ENCODE measurements around the gene MITF. TPM values are rescaled to one million over a fixed set of nuclear protein-coding genes. Genes with fewer than 3 reads are reported as not detected.
"Not testable (repeated sequence)": the region's sequence is repeated elsewhere in the genome, so short reads cannot be mapped to it uniquely, and the experiment has no call there.

The MITF gene
- total RNA-seq, 1 donor from 2014 or later: 28.0 TPM

GRCh38 chr3:69913422-69913821 is 174.2 kb downstream of the MITF start:
- DNase-seq (ENCODE audit: low spot score): no peak

- no peak for DNase-seq (ENCODE audit: low spot score)
Measured at GRCh38 chr3:69914395-69914794, 175.1 kb downstream of the MITF start.

GRCh38 chr3:69915726-69916125 is 176.5 kb downstream of the MITF start:
- no peak for DNase-seq (ENCODE audit: low spot score)

- not testable (repeated sequence) for DNase-seq (ENCODE audit: low spot score)
Measured at GRCh38 chr3:69920009-69920408, 180.7 kb downstream of the MITF start.

- no peak for DNase-seq (ENCODE audit: low spot score)
Measured at GRCh38 chr3:69921651-69922050, 182.4 kb downstream of the MITF start.

GRCh38 chr3:69922521-69923000 is 183.3 kb downstream of the MITF start:
- no peak for DNase-seq (ENCODE audit: low spot score)

GRCh38 chr3:69925506-69925905 is 186.2 kb downstream of the MITF start:
- no peak for DNase-seq (ENCODE audit: low spot score)

GRCh38 chr3:69926385-69926784 is 187.1 kb downstream of the MITF start:
- DNase-seq (ENCODE audit: low spot score): no peak

- DNase-seq (ENCODE audit: low spot score): no peak
Measured at GRCh38 chr3:69927571-69927970, 188.3 kb downstream of the MITF start.

- DNase-seq (ENCODE audit: low spot score): no peak
Measured at GRCh38 chr3:69929019-69929418, 189.8 kb downstream of the MITF start.

GRCh38 chr3:69930564-69930963 is 191.3 kb downstream of the MITF start:
- DNase-seq (ENCODE audit: low spot score): no peak

- no peak for DNase-seq (ENCODE audit: low spot score)
Measured at GRCh38 chr3:69932087-69932486, 192.8 kb downstream of the MITF start.

GRCh38 chr3:69932501-69932900 is 193.2 kb downstream of the MITF start:
- DNase-seq (ENCODE audit: low spot score): no peak

GRCh38 chr3:69934398-69934797 is 195.1 kb downstream of the MITF start:
- no peak for DNase-seq (ENCODE audit: low spot score)

- no peak for DNase-seq (ENCODE audit: low spot score)
Measured at GRCh38 chr3:69936266-69936665, 197.0 kb downstream of the MITF start.

GRCh38 chr3:69938061-69938460 is 198.8 kb downstream of the MITF start:
- DNase-seq (ENCODE audit: low spot score): no peak

- no peak for DNase-seq (ENCODE audit: low spot score)
Measured at GRCh38 chr3:69938931-69939330, 199.7 kb downstream of the MITF start.

- DNase-seq (ENCODE audit: low spot score): no peak
Measured at GRCh38 chr3:69941037-69941436, 201.8 kb downstream of the MITF start.

- DNase-seq (ENCODE audit: low spot score): no peak
Measured at GRCh38 chr3:69941439-69942176, 202.3 kb downstream of the MITF start.

- DNase-seq (ENCODE audit: low spot score): no peak
Measured at GRCh38 chr3:69944931-69945493, 205.7 kb downstream of the MITF start.

GRCh38 chr3:69948246-69948862 is 209.1 kb downstream of the MITF start:
- no peak for DNase-seq (ENCODE audit: low spot score)

- DNase-seq (ENCODE audit: low spot score): no peak
Measured at GRCh38 chr3:69951616-69952015, 212.4 kb downstream of the MITF start.

- no peak for DNase-seq (ENCODE audit: low spot score)
Measured at GRCh38 chr3:69959581-69959980, 220.3 kb downstream of the MITF start.

Data from ureter (tissue), 1 donor.